Measurements from ENCODE around the gene MRPS9. TPM values are rescaled to one million over a fixed set of nuclear protein-coding genes. Genes with fewer than 3 reads are reported as not detected.
A peak's percentile ranks its signal among the peaks of the same experiment; 100 is the strongest.

MRPS9 gene
- total and polyA plus RNA-seq, 2 of the 13 experiments (the other 11 are each of a cell fraction or from before 2014, with no cell fraction given): 31.2 to 91.8 TPM

DNA sequence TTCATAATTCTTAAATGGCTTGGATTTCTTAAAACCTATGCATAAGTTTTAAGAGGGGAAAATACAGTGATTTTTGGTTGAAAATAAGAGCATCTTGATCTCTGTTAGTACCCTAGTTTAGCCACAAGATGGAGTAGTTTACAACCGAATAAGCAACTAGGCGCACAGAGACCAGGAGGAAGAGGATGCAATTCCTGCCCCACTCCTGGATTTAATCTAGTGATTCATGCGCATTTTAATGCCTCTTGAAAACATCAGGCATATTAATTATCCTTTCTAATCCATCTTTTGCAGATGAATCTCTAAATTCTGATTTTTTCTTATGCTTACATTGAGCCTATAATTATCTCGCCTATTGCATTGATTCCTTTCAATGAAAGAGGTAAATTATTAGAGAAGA is 76.7 kb downstream of the MRPS9 start:
- no peak overlapping the region for H3K27ac ChIP-seq (ENCODE audit: extremely low read length, insufficient read depth, low read length)
- no peaks in the 10 kb centered on the region for H3K79me2 ChIP-seq (ENCODE audit: insufficient read depth, low read length)
- FAIRE-seq: peak; percentile 91
- in situ Hi-C loops (cut with HindIII; ENCODE audit: extremely low pct_ligation_motif_present, low pct_unique_long_range_greater_than_20kb): loop anchor here (5.0 kb wide), 1 partner anchor 123 kb away; no protein-coding TSS in a partner anchor
- no peak overlapping the region for H3K9ac ChIP-seq (ENCODE audit: insufficient read depth, low read depth, low read length)
- no peak overlapping the region for H3K4me2 ChIP-seq (ENCODE audit: low read depth, low read length)
- ChIA-PET CTCF (ENCODE audit: low intra/inter-chr PET ratio, low total read pairs) (interaction anchor here (1.1 to 4.0 kb wide), 5 partner anchors 65 to 180 kb away, joined by 3 to 50 read pairs (median 7); no protein-coding TSS in a partner anchor), POLR2A (no interaction called here)
- no peaks in the 10 kb centered on the region; a peak in 2 of 5 replicates for H3K27me3 ChIP-seq (ENCODE audit: control insufficient read depth in 1 of 2, insufficient read depth in 2 of 2, low read length in 2 of 2)
- no peaks in the 10 kb centered on the region for H3K36me3 ChIP-seq (replicated peaks in 1 of 2; ENCODE audit: control insufficient read depth in 1 of 2, insufficient read depth in 2 of 2, low read length in 2 of 2)
- TF ChIP-seq SMC3 (IDR thresholded peaks at IDR 0.05; ENCODE audit: low read length) (peak; percentile 80), ZNF761 (CRISPR knock-in tag; conservative IDR thresholded peaks at IDR 0.05) (no peak), TAF1 (CRISPR knock-in tag; IDR thresholded peaks at IDR 0.05) (no peak), IKZF1 (IDR thresholded peaks at IDR 0.05) (no peak), STAG1 (CRISPR knock-in tag; IDR thresholded peaks at IDR 0.05) (peak; percentile 86), RAD21 (CRISPR knock-in tag; IDR thresholded peaks at IDR 0.05) (peak; percentile 72)
- TF ChIP-seq, protein P1, sequence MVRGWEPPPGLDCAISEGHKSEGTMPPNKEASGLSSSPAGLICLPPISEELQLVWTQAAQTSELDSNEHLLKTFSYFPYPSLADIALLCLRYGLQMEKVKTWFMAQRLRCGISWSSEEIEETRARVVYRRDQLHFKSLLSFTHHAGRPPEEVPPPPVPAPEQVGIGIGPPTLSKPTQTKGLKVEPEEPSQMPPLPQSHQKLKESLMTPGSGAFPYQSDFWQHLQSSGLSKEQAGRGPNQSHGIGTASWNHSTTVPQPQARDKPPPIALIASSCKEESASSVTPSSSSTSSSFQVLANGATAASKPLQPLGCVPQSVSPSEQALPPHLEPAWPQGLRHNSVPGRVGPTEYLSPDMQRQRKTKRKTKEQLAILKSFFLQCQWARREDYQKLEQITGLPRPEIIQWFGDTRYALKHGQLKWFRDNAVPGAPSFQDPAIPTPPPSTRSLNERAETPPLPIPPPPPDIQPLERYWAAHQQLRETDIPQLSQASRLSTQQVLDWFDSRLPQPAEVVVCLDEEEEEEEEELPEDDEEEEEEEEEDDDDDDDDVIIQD (CRISPR knock-in tag; IDR thresholded peaks at IDR 0.05; ENCODE audit: low read depth): peak; percentile 33; the same call in 1 of the 2 replicates
- TF ChIP-seq, protein P2, sequence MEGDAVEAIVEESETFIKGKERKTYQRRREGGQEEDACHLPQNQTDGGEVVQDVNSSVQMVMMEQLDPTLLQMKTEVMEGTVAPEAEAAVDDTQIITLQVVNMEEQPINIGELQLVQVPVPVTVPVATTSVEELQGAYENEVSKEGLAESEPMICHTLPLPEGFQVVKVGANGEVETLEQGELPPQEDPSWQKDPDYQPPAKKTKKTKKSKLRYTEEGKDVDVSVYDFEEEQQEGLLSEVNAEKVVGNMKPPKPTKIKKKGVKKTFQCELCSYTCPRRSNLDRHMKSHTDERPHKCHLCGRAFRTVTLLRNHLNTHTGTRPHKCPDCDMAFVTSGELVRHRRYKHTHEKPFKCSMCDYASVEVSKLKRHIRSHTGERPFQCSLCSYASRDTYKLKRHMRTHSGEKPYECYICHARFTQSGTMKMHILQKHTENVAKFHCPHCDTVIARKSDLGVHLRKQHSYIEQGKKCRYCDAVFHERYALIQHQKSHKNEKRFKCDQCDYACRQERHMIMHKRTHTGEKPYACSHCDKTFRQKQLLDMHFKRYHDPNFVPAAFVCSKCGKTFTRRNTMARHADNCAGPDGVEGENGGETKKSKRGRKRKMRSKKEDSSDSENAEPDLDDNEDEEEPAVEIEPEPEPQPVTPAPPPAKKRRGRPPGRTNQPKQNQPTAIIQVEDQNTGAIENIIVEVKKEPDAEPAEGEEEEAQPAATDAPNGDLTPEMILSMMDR (CRISPR knock-in tag; IDR thresholded peaks at IDR 0.05): peak; percentile 84
- TF ChIP-seq, protein P3, sequence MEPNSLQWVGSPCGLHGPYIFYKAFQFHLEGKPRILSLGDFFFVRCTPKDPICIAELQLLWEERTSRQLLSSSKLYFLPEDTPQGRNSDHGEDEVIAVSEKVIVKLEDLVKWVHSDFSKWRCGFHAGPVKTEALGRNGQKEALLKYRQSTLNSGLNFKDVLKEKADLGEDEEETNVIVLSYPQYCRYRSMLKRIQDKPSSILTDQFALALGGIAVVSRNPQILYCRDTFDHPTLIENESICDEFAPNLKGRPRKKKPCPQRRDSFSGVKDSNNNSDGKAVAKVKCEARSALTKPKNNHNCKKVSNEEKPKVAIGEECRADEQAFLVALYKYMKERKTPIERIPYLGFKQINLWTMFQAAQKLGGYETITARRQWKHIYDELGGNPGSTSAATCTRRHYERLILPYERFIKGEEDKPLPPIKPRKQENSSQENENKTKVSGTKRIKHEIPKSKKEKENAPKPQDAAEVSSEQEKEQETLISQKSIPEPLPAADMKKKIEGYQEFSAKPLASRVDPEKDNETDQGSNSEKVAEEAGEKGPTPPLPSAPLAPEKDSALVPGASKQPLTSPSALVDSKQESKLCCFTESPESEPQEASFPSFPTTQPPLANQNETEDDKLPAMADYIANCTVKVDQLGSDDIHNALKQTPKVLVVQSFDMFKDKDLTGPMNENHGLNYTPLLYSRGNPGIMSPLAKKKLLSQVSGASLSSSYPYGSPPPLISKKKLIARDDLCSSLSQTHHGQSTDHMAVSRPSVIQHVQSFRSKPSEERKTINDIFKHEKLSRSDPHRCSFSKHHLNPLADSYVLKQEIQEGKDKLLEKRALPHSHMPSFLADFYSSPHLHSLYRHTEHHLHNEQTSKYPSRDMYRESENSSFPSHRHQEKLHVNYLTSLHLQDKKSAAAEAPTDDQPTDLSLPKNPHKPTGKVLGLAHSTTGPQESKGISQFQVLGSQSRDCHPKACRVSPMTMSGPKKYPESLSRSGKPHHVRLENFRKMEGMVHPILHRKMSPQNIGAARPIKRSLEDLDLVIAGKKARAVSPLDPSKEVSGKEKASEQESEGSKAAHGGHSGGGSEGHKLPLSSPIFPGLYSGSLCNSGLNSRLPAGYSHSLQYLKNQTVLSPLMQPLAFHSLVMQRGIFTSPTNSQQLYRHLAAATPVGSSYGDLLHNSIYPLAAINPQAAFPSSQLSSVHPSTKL (CRISPR knock-in tag; IDR thresholded peaks at IDR 0.05): 0 out of 2 replicates have a peak, but pooled peaks have one; percentile 23
- H3K4me1 ChIP-seq (ENCODE audit: insufficient read depth, low read length): no peaks in the 10 kb centered on the region
- intact Hi-C loops (cut with micrococcal nuclease; ENCODE audit: unreplicated experiment): loop anchor here (1.0 to 2.0 kb wide), 3 partner anchors 64 to 181 kb away; no protein-coding TSS in a partner anchor
- no peak overlapping the region for H2AFZ ChIP-seq (ENCODE audit: low read length)
- peak; percentile 70 for DNase-seq (ENCODE audit: low spot score)
- H3K9me3 ChIP-seq (ENCODE audit: low read length): no peaks in the 10 kb centered on the region
- H4K20me1 ChIP-seq (ENCODE audit: insufficient read depth, low read length): no peaks in the 10 kb centered on the region
- peak; percentile 60; the same call in 2 of the 3 replicates for ATAC-seq
- no peak overlapping the region for H3K4me3 ChIP-seq (replicated peaks in 1 of 3; ENCODE audit: insufficient read depth in 1 of 3, low read depth in 2 of 3, low read length in 3 of 3)
- 25% methylated on average over 4 of the region's 4 CpGs for WGBS (ENCODE audit: low lambda C conversion rate)
- BruUV-seq (replicated peaks): no TSS peak

Data from HepG2 (cell line).